GM12878 (cell line): Measurements from ENCODE around the gene MYB. TPM values are rescaled to one million over a fixed set of nuclear protein-coding genes. Genes with fewer than 3 reads are reported as not detected.

Experiments
- ATAC-seq: fragments of 200-7000 bp; cut with Tn5 transposase; 3 replicates; pipeline ENCODE4 v1.9.1; 2020; ENCODE audit warnings: mild to moderate bottlenecking, moderate library complexity
- BruUV-seq: library from RNA; stranded (reverse); fragments of 400-500 nt; replicated peaks from 2 replicates; lab custom pipeline; 2021; lab: Mats Ljungman, UMichigan
- CTCF ChIA-PET: fragments of 300-600 bp; sonication (Branson Sonifier 250); formaldehyde crosslinking; extraction: SDS; loops from one replicate; lab custom pipeline; 2021; ENCODE audit warnings: inconsistent platforms; lab: Yijun Ruan, JAX
- POLR2A ChIA-PET: fragments of 350-600 bp; formaldehyde crosslinking; extraction: SDS; loops from one replicate; lab custom pipeline; 2021; ENCODE audit warnings: inconsistent platforms; lab: Charles Lee
- RAD21 ChIA-PET: fragments of 300-600 bp; sonication (Branson Sonifier 250); formaldehyde crosslinking; loops from one replicate; lab custom pipeline; 2023; ENCODE audit warnings: antibody characterized with exemption; ENCODE audit not compliant: unreplicated experiment; lab: Charles Lee
- SMC1A ChIA-PET: fragments of 300-600 bp; sonication (Branson Sonifier 250); formaldehyde crosslinking; loops from one replicate; lab custom pipeline; 2023; ENCODE audit not compliant: unreplicated experiment, uncharacterized antibody; lab: Charles Lee
- DNase-seq: peaks from one replicate; pipeline ENCODE4 v3.0.0-alpha.2; 2011; ENCODE audit warnings: low read depth, low spot score
- FAIRE-seq: peaks from 3 replicates; lab custom pipeline; 2011; peaks lifted over from hg19 to GRCh38; lab: Jason Lieb, UNC
- H2AFZ ChIP-seq: 2 replicates; pipeline ENCODE4 v1.6.0; 2011; ENCODE audit warnings: low read depth, low read length, control low read depth; ENCODE audit not compliant: control insufficient read depth
- H3K27ac ChIP-seq: 2 replicates; pipeline ENCODE4 v1.5.1; 2011; ENCODE audit warnings: control low read depth; ENCODE audit not compliant: control insufficient read depth, insufficient read depth
- H3K27me3 ChIP-seq, 2 experiments: replicated peaks in 1 of 2; 2 replicates each; pipeline versions ENCODE4 v1.6.0 to v1.6.1; 2011; ENCODE audit warnings: low read length in 1 of 2; ENCODE audit not compliant: control insufficient read depth in 2 of 2, insufficient read depth in 2 of 2
- H3K36me3 ChIP-seq, 2 experiments: 2 replicates each; pipeline ENCODE4 v1.5.1; 2011; ENCODE audit warnings: low read length in 1 of 2; ENCODE audit not compliant: control insufficient read depth in 2 of 2, insufficient read depth in 2 of 2
- H3K4me1 ChIP-seq: 2 replicates; pipeline ENCODE4 v1.6.1; 2011; ENCODE audit warnings: mild to moderate bottlenecking, low read length, moderate library complexity, mixed read lengths; ENCODE audit not compliant: control insufficient read depth, insufficient read depth
- H3K4me2 ChIP-seq: 2 replicates; pipeline ENCODE4 v1.6.0; 2011; ENCODE audit warnings: control low read depth; ENCODE audit not compliant: control insufficient read depth, insufficient read depth
- H3K4me3 ChIP-seq: fragments of 200-600 bp; sonication (generic); 2 replicates; pipeline ENCODE4 v1.5.1; 2016
- H3K79me2 ChIP-seq: 2 replicates; pipeline ENCODE4 v1.6.0; 2011; ENCODE audit warnings: low read length; ENCODE audit not compliant: control insufficient read depth, insufficient read depth
- H3K9ac ChIP-seq: 2 replicates; pipeline ENCODE4 v1.8.0; 2011; ENCODE audit warnings: low read length, control low read depth, mixed read lengths; ENCODE audit not compliant: control insufficient read depth, insufficient read depth
- H3K9me3 ChIP-seq: replicated peaks from 3 replicates; pipeline ENCODE4 v1.5.1; 2011; ENCODE audit warnings: mild to moderate bottlenecking, low read length; ENCODE audit not compliant: control insufficient read depth, insufficient read depth
- H4K20me1 ChIP-seq: 2 replicates; pipeline ENCODE4 v1.6.0; 2011; ENCODE audit not compliant: control insufficient read depth, insufficient read depth
- BACH1 ChIP-seq: fragments of 450-650 bp; IDR thresholded peaks from 2 replicates; pipeline ENCODE4 v1.6.1; 2017; ENCODE audit warnings: mild to moderate bottlenecking, borderline replicate concordance
- BHLHE40 ChIP-seq, 2 experiments: fragments of 450-650 bp in 1 of 2; IDR thresholded peaks; 2 replicates each; pipeline ENCODE4 v1.6.1; 2011 to 2017; ENCODE audit warnings: low read depth in 2 of 2, borderline replicate concordance in 1 of 2, improper control_type of control experiment in 1 of 2, low read length in 1 of 2, mild to moderate bottlenecking in 1 of 2
- CREM ChIP-seq: IDR thresholded peaks from 2 replicates; pipeline ENCODE4 v1.6.1; 2014; ENCODE audit warnings: antibody characterized with exemption, low read depth
- EGR1 ChIP-seq, 2 experiments: IDR thresholded peaks; 1 replicate in 1 of 2; 2 replicates in 1 of 2; pipeline ENCODE4 v1.6.1; 2011 to 2012; ENCODE audit warnings: low read depth in 2 of 2, low read length in 2 of 2, borderline replicate concordance in 1 of 2, mild to moderate bottlenecking in 1 of 2, moderate library complexity in 1 of 2
- FOS ChIP-seq: IDR thresholded peaks from 3 replicates; pipeline ENCODE4 v1.6.1; 2011; ENCODE audit warnings: borderline replicate concordance; ENCODE audit not compliant: insufficient read length; ENCODE audit errors: extremely low read depth
- GABPA ChIP-seq: IDR thresholded peaks from 2 replicates; pipeline ENCODE4 v1.6.1; 2014; ENCODE audit warnings: antibody characterized with exemption, low read depth, mild to moderate bottlenecking, inconsistent platforms
- IKZF2 ChIP-seq, 2 experiments: fragments of 450-650 bp; IDR thresholded peaks; 2 replicates each; pipeline ENCODE4 v1.6.1; 2017; ENCODE audit warnings: mild to moderate bottlenecking in 2 of 2, moderate library complexity in 2 of 2
- IRF4 ChIP-seq: IDR thresholded peaks from 2 replicates; pipeline ENCODE4 v1.6.1; 2011; ENCODE audit warnings: low read depth, low read length
- LARP7 ChIP-seq: fragments of 450-650 bp; IDR thresholded peaks from 2 replicates; pipeline ENCODE4 v1.6.1; 2017; ENCODE audit warnings: mild to moderate bottlenecking
- MEF2B ChIP-seq: fragments of 450-650 bp; IDR thresholded peaks from 2 replicates; pipeline ENCODE4 v1.6.1; 2018; ENCODE audit warnings: mild to moderate bottlenecking, moderate library complexity; ENCODE audit not compliant: partially characterized antibody, poor library complexity, severe bottlenecking
- MTA3 ChIP-seq: IDR thresholded peaks from 2 replicates; pipeline ENCODE4 v1.6.1; 2012; ENCODE audit warnings: low read length, inconsistent platforms, borderline replicate concordance
- NR2F1 ChIP-seq: fragments of 450-650 bp; conservative IDR thresholded peaks from 2 replicates; pipeline ENCODE4 v1.6.1; 2017; ENCODE audit warnings: mild to moderate bottlenecking
- RAD51 ChIP-seq: fragments of 450-650 bp; IDR thresholded peaks from 2 replicates; pipeline ENCODE4 v1.6.1; 2016; ENCODE audit warnings: moderate library complexity, mild to moderate bottlenecking, inconsistent platforms
- SMAD5 ChIP-seq: IDR thresholded peaks from 2 replicates; pipeline ENCODE4 v1.6.1; 2016; ENCODE audit warnings: antibody characterized with exemption, low read depth
- SPI1 ChIP-seq: IDR thresholded peaks from 2 replicates; pipeline ENCODE4 v1.6.1; 2011; ENCODE audit warnings: low read depth, mild to moderate bottlenecking, low read length, moderate library complexity, borderline replicate concordance; ENCODE audit not compliant: insufficient read depth
- SREBF1 ChIP-seq: IDR thresholded peaks from 2 replicates; pipeline ENCODE4 v1.6.1; 2012; ENCODE audit warnings: mild to moderate bottlenecking, low read length
- TCF12 ChIP-seq: IDR thresholded peaks from 2 replicates; pipeline ENCODE4 v1.6.1; 2011; ENCODE audit warnings: low read depth, mild to moderate bottlenecking, low read length
- whole genome bisulfite sequencing: methylation state at CpG from one replicate; pipeline ENCODE4 v1.1.6; 2016; ENCODE audit warnings: low lambda C conversion rate; ENCODE audit not compliant: insufficient replicate concordance, insufficient coverage; ENCODE audit errors: missing lambda C conversion rate; 5-methylcytosine and 5-hydroxymethylcytosine counted together
- in situ Hi-C: fragments of 300-500 bp; cut with MboI; formaldehyde crosslinking; loops from 9 replicates; pipeline ENCODE4 v1.14.3; 2018; ENCODE audit warnings: mixed read lengths
- intact Hi-C: fragments of 100-400 bp; cut with micrococcal nuclease; formaldehyde crosslinking; loops from one replicate; pipeline ENCODE4 v1.14.2; 2022; ENCODE audit not compliant: unreplicated experiment
- polyA plus RNA-seq, 11 experiments: library from polyadenylated mRNA; depleted of rRNA in 4 of 11; unstranded in 6 of 11; stranded (reverse) in 5 of 11; fragments of >200 nt; fragmentation: Nextera tagmentation in 4 of 11; fragmentation: Illumina TruSeq in 1 of 11; extraction: Ambion mirVana in 4 of 11; extraction: Trizol in 1 of 11; gene quantifications; 1 replicate in 1 of 11; 2 replicates in 10 of 11; pipeline versions ENCODE4 v1.2.1 to v1.2.3, GENCODE V29; 2011 to 2016; ENCODE audit warnings: inconsistent platforms in 2 of 11, missing spikeins in 2 of 11, low read depth in 1 of 11
- total RNA-seq, 4 experiments: library from RNA; depleted of rRNA in 3 of 4; stranded (reverse); fragments of >200 nt in 3 of 4; fragmentation: Illumina TruSeq in 1 of 4; extraction: Trizol in 1 of 4; gene quantifications; 2 replicates each; pipeline versions ENCODE4 v1.2.1 to v1.2.3, GENCODE V29; 2013 to 2021
- TF ChIP-seq, protein P1 (sequence below): fragments of 450-650 bp; IDR thresholded peaks from 2 replicates; pipeline ENCODE4 v1.6.1; 2017; ENCODE audit warnings: low read depth, mild to moderate bottlenecking, moderate library complexity

Gene MYB
- total and polyA plus RNA-seq, 10 of the 15 experiments (the other 5 are each of a cell fraction or from before 2014, with no cell fraction given) = 7.0 to 29.8 (median 21.5) TPM

DNA sequence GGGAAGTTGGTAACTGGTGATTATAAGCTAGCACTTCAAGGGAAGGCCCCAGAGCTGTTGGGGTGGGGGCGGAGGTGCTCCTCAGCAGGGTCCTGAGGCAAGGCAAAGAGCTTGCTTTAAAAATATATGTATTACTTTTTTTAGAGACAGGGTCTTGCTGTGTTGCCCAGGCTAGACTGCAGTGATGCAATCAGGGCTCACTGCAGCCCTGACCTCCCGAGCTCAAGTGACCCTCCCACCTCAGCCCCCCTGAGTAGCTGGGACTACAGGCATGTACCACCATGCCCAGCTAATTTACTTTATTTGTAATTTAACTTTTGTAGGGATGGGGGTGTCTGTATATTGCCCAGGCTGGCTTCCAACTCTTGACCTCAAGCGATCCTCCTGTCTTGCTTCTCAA, 87.2 kb downstream of the MYB start (continued):
- TF ChIP-seq, protein P1, sequence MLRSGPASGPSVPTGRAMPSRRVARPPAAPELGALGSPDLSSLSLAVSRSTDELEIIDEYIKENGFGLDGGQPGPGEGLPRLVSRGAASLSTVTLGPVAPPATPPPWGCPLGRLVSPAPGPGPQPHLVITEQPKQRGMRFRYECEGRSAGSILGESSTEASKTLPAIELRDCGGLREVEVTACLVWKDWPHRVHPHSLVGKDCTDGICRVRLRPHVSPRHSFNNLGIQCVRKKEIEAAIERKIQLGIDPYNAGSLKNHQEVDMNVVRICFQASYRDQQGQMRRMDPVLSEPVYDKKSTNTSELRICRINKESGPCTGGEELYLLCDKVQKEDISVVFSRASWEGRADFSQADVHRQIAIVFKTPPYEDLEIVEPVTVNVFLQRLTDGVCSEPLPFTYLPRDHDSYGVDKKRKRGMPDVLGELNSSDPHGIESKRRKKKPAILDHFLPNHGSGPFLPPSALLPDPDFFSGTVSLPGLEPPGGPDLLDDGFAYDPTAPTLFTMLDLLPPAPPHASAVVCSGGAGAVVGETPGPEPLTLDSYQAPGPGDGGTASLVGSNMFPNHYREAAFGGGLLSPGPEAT = no peak
- TF ChIP-seq RAD51 (no peak), BACH1 (no peak)
- TF ChIP-seq, all 136 proteins: peak for 0

GRCh38 chr6:135268740-135269139, 87.6 kb downstream of the MYB start:
- POLR2A ChIA-PET = interaction anchor here (0.5 to 0.8 kb wide), 2 partner anchors 10 to 1159 kb away, joined by 3 to 5 read pairs; no protein-coding TSS in a partner anchor
- H3K4me1 ChIP-seq = no peaks in the 10 kb centered on the region
- SMC1A ChIA-PET = interaction anchor here (0.7 to 3.2 kb wide), 14 partner anchors 9 to 196 kb away, joined by 3 to 14 read pairs (median 3); no protein-coding TSS in a partner anchor
- CTCF ChIA-PET = interaction anchor here (1.3 to 4.0 kb wide), 3 partner anchors 11 to 34 kb away, joined by 3 to 14 read pairs (median 5); no protein-coding TSS in a partner anchor
- H3K9ac ChIP-seq = no peak overlapping the region
- no peaks in the 10 kb centered on the region for H3K79me2 ChIP-seq
- H3K36me3 ChIP-seq = no peaks in the 10 kb centered on the region
- no peak overlapping the region for H3K4me3 ChIP-seq
- H2AFZ ChIP-seq = no peak overlapping the region
- DNase-seq (no peak), FAIRE-seq (no peak), ATAC-seq (no peak)
- no peak overlapping the region for H3K27ac ChIP-seq
- WGBS = 91% methylated on average over 3 of the region's 3 CpGs
- RAD21 ChIA-PET = interaction anchor here (0.6 to 1.8 kb wide), 5 partner anchors 12 to 154 kb away, joined by 3 to 6 read pairs (median 3); no protein-coding TSS in a partner anchor
- BruUV-seq = no TSS peak
- H3K9me3 ChIP-seq = no peaks in the 10 kb centered on the region
- in situ Hi-C loops (no loop called here), intact Hi-C loops (no loop called here)
- no peaks in the 10 kb centered on the region for H3K27me3 ChIP-seq
- H3K4me2 ChIP-seq = no peak overlapping the region
- H4K20me1 ChIP-seq = no peaks in the 10 kb centered on the region
- TF ChIP-seq TCF12 (no peak), CREM (no peak), LARP7 (no peak), MTA3 (no peak), SPI1 (no peak), SREBF1 (no peak), SMAD5 (no peak), MEF2B (no peak), GABPA (no peak), EGR1 (IDR thresholded peaks at IDR 0.05; ENCODE audit: borderline replicate concordance in 1 of 2, low read depth in 2 of 2, low read length in 2 of 2) (no peak), IKZF2 (IDR thresholded peaks at IDR 0.05) (no peak), IRF4 (no peak), FOS (no peak), BHLHE40 (IDR thresholded peaks at IDR 0.05; ENCODE audit: borderline replicate concordance in 1 of 2, low read depth in 2 of 2, low read length in 1 of 2) (no peak), NR2F1 (no peak)
- TF ChIP-seq, protein P1 = no peak
